NCI-H2227 treated with DMSO at 0.1 percent for 48 hours (cell line): Measurements from ENCODE around the gene CEND1.
A peak's percentile ranks its signal among the peaks of the same experiment; 100 is the strongest.
"Not testable (repeated sequence)": the region's sequence is repeated elsewhere in the genome, so short reads cannot be mapped to it uniquely, and the experiment has no call there.

ENCODE experiments used
- DNase-seq: peaks from one replicate; lab custom pipeline; 2025; lab: John Stamatoyannopoulos, UW

Gene CEND1

DNA sequence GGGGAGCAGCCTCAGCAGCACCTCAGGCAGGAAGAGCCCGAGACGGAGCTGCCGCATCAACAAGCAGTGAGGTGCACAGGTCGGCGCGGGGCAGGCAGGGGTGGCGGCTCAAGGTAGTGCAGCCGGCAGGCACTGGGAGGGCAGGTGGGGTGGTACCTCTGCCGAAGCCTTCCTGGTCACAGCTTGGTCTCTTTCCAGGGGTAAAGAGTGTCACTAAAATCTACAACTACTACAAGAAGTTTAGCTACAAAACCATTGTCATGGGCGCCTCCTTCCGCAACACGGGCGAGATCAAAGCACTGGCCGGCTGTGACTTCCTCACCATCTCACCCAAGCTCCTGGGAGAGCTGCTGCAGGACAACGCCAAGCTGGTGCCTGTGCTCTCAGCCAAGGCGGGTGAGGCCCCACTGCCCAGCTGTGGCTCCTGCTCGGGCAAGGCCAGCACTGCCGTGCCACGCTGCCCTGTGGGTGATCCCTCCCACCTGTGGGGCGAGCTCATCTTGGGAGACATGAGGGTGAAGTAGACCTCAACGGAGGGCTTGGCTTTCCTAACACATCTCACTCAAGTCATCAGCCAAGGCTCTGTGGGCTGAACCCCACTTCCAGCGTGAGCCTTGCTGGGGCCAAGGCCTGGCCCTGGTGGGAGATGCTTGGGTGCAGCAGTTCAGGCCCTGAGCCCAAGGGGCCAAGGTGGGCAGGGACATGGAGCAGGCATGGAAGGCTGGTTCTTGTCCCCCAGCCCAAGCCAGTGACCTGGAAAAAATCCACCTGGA, 26.2 kb downstream of the CEND1 start:
- no peak for DNase-seq

DNA sequence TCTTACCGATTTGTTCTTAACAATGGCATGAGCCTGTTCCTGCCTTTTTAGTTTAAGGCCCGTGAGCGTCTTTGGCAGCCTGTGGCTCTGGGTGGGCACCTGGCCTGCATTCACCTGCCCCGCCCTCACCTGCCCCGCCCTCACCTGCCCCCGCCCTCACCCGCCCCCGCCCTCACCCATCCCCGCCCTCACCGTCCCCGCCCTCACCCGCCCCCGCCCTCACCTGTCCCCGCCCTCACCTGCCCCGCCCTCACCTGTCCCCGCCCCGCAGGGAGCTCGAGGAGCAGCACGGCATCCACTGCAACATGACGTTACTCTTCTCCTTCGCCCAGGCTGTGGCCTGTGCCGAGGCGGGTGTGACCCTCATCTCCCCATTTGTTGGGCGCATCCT, 26.8 kb downstream of the CEND1 start:
- DNase-seq: no peak

DNA sequence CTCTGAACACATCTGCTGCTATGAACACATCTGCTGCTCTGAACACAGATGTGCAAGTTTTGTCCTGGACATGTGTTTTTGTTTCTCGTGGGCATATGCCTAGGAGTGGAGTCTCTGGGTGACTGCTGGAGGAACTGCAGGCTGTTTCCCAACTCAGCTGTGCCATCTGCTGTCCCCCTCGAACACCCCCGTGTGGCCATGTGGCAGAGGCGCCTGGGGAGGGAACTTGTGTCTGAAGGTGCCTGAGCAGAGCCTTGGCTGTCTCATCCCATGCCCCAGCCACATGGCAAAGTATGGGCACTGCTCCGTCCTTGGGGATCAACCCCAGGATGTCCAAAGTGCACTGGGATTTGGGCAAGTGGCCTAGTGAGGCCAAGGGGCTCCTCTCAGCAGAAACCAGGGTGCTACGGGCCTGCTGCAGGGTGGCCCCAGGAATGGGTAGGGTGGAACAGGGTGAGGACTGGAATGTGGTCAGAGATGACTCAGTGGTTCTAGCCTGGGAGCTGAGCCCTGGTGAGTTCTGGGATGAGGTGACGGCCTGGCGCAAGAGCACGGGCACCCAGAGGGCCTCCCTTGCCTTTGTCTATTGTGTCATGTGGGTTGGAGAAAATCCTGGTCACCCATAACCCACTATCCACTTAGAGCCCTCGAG, 27.3 kb downstream of the CEND1 start:
- DNase-seq: no peak

DNA sequence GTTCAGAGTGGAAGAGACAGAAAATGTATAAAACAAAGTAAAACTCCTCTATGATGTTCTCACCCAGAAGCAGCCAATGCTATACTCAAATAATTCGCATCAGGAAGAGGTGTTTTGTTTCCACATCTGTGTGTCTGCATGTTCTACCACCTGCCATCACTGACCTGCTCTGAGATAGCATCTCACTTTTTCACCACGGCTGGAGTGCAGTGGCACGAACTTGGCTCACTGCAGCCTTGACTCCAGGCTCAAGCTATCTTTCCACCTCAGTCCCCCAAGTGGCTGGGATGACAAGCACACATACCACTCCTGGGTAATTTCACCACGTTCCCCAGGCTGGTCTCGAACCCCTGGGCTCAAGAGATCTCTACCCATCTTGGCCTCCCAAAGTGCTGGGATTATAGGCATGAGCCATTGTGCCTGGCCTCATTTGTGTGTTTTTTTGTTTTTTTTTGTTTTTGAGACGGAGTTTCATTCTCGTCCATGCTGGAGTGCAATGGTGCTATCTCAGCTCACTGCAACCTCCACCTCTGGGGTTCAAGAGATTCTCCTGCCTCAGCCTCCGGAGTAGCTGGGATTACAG, 28.3 kb downstream of the CEND1 start:
- no peak for DNase-seq

DNA sequence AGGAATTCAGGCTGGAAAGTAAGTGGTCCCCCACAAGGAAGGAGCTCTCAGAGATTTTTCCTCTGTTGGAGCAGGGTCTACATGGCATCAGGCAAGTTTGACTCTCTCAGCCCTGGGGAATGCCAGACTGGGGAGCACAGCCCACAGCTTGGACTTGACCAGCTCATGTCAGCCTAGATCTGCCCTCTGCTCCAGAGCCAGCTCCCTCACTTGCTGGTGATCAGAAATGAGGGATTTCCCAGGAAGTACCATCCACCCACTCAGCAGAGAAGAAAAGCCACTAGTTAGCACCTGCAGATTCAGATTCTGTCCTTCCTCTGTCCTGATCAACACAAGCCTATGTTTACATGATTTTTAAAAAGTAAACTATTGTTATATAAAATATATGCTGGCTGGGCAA, 29.7 kb downstream of the CEND1 start:
- DNase-seq: no peak

DNA sequence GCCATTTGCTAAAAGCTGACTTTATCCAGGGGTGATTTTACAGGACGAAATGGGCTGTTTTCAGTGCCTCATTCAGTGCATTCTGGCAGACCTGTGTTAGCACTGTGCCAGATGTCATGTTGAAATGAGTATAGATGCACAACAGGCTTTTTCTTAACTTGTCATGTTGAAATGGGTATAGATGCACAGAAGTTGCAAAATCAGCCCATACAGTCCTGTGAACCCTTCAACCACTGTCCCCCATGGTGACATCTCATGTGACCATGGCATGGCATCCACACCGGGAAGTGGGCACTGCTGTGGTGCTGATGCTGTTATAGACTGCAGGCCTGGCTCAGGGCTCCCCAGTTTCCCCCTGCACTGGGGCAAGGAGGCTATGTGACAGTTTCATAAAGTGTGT, 40.2 kb downstream of the CEND1 start:
- DNase-seq: no peak

DNA sequence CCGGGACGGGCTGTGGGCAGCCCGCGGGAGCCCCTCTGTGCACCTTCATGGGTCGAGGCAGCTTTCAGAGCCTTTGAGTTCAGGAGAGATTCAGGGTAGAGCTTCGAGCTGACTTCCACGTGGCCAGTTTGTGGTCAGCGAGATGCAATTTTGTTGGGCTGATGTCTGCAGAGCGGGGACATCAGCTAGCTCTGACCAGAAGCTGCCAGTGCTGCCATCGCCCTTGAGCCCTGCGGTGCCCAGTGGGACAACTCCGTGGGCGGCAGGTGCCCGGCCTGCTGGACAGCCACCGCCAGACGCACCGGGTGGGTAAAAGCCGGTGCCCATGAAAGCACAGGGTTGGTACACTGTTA, 41.9 kb downstream of the CEND1 start:
- DNase-seq: no peak

DNA sequence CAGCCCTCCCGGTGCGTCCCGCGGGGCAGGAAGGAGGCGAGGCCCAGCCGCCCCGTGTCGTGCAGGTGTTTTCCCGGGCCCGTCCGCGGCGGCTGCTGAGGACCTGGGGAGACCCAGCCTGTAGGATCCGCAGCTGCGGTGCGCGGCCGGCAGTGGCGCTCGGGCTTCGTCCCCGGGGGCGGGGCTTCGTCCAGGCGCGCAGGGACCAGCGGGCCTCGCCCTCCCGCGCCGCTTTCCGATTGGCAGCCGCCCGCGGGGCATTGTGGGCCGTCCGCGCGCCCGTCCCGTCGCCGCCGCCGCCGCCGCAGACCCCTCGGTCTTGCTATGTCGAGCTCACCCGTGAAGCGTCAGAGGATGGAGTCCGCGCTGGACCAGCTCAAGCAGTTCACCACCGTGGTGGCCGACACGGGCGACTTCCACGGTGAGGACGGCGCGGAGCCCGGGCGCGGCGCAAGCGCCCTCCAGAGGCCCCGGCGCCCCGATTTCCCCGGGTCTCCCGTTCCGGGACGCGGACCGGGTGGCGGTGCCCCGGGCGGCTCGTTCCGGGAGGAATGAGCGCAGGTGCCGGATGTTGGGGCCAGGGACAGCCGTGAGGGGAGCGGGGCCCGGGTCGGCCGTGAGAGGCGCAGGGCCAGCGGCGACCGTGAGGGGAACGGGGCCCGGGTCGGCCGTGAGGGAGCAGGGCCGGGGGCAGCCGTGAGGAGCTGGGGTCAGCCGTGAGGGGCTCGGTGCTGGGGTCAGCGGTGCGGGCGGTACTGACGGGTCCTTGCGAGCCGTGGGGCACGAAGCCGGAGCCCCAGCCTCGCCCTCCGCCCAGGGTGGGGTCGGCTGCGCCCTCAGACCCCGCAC, 42.5 kb downstream of the CEND1 start, which contains the start of gene TALDO1:
Gene TALDO1, plus strand, starts transcription at position 307 of the 849 bp plus-strand sequence. Its CDS starts 18 bp downstream, at position 325.
- DNase-seq: peak; percentile 97

DNA sequence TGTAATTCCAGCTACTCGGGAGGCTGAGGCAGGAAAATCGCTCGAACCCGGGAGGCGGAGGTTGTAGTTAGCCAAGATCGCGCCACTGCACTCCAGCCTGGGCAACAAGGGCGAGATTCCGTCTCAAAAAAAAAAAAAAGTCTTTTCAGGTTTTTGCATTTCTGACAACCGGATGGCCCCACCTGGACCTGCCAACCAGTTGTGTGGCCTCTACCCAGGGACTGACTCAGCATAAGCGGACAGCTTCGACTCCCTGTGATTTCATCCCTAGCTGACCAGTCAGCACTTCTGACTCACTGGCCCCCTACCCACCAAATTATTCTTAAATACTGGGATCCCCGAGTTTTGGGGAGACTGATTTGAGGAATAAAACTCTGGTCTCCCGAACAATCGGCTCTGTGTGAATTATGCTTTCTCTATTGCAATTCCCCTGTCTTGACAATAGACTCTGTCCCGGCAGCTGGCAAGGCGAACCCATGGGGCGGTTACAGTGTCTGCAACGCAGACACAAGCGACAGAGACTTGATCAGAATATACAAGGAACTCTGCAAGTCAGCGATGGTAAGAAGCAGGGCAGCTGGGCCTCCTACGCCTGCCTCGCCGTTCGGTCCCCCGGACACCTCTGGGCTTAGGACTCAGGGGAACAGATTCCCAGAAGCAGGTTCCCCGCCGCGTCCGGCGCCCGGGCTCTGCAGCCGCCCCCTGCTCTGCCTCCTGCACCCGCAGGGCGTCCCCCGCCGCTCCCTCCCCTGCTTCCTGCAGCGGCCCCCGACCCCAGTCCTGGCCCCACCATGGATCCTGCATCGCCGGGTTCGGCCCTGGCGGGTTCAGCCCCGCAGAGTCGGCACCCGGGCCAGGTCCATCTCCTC, 43.4 kb downstream of the CEND1 start:
- DNase-seq: peak; percentile 70

DNA sequence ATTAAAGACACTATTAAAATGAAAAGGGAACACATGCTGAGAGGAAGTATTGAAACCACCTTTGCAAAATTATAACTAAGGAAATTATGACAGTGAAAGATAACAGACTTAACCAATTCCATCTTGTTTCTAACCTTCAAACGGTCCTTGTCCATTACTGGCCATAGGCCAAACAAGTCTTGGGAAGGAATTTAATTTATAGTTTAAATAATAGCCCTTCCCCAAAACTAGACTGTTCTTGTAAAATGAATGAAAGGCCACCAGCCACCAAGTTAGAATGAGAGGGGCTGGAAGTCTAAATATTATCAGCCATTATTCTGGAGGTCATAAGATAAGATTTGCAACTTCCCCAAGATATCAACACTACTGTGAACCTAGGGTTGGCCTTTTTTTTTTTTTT, 44.5 kb downstream of the CEND1 start:
- DNase-seq: no peak

DNA sequence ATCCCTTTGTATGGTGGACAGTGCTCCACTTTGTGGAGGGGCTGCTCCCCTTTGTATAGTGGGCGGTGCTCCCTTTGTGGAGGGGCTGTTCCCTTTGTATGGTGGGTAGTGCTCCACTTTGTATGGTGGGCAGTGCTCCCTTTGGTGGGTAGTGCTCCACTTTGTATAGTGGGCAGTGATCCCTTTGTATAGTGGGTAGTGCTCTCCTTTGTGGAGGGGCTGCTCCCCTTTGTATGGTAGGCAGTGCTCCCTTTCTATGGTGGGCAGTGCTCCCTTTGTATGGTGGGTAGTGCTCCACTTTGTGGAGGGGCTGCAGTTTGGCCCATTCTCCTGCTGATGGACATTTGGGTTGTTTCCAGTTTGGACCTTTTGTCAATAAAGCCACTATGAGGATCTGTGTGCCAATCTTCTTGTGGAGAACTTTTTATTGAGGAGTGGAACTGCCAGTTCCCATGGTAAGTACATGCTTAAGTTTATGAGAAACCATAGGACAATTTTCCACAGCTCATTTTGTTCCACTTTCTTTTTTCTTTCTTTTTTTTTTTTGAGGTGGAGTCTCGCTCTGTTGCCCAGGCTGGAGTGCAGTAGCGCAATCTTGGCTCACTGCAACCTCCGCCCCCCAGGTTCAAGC, 47.2 kb downstream of the CEND1 start:
- DNase-seq: no peak

DNA sequence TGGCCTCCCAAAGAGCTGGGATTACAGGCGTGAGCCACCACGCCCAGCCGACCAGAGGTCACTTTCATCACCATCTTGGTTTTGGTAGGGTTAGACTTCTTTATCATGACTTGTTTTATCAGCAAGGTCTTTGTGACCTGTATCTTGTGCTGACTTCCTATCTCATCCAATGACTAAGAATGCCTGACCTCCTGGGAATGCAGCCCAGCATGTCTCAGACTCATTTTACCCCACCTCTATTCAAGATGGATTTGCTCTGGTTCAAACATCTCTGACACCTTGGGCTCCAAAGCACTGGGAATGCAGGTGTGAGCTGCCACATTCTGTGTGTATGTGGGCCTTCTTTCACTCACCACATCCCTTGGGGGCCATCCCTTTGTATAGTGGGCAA, 47.7 kb downstream of the CEND1 start:
- no peak for DNase-seq

DNA sequence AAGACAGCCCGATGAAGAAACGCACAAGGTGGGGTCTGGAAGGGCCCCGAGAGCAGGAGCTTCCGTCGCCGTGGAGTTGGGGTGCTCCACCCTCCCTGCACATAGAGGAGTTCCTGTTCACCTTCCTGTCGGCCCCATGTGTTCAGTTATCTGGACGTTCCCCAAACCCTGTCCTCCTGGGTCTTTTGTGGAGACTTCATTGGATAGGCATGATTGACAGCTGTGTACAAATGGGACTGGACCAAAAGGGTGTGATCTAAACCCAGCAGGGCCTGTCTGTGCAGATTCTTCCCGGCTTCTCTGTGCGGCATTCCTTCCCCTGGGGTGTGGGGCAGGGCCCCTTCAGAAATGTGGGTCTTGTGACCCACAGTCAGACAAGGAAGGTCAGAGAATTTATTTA, 52.0 kb downstream of the CEND1 start:
- not testable (repeated sequence) for DNase-seq

DNA sequence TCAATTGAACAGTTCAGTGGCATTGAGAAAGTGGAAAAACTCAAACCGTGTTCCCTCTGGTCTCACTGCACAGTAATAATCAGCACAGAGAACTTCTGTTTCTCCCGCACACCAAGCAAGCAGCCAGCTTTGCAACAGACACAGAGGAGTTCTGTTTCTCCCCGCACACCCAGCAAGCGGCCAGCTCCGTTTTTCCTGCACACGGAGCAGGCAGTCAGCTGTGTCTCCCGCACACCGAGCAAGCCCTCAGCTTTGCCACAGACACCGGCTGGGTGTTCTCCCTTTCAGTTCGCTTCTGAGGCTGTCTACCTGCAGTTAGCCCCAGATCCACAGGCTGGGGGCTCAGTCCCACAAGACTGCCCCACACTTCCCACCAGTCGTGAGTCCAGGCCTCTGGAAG, 52.5 kb downstream of the CEND1 start:
- no peak for DNase-seq
